Measurements from ENCODE around the gene RBM44. TPM values are rescaled to one million over a fixed set of nuclear protein-coding genes. Genes with fewer than 3 reads are reported as not detected.

The RBM44 gene
- total RNA-seq, 2 donors from 2014 or later = 1.6 to 7.1 TPM

DNA sequence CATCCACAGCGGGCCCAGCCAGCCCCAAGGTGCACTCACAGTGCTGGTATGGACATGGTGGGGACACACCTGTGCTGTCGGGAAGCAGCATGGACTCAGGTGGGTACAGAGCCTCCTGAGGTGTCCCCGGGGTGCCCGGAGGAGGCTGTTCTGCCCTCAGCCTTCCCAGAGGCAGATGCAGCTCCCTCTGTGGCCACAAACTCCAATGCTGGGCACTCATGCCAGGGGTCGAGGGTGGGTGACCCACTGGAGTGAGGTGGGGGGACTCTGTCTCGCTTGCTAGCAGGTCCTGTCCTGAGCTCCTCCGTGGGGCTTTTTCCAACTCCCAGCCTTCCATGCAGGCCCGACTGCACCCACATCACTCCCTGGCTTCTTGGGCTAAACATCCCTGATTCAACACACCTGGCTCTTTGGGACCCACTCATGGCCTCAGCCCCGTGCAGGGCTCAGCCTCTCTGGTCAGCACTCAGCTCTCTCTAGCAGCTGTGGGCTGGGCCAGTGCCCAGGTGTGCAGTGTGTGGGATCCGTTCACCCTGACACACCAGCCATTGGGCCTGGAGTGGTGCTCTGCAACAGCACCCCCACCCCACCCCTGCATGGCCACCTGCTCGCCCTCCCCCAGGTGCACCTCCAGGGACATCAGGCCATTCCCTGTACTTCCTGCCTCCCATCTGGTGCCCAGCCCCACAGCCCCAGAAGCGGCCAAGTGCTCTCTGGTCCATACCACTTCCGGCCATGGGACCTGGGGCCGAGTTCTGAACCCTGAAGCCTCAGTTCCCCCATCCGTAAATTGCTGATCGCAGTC is 76.9 kb downstream of the RBM44 start:
- peaks cover 39 to 87% of the 10 kb centered on the region in 2 donors for H3K4me1 ChIP-seq (ENCODE audit: control insufficient read depth in 1 of 2, low read depth in 2 of 2)
- TF ChIP-seq, protein P1, sequence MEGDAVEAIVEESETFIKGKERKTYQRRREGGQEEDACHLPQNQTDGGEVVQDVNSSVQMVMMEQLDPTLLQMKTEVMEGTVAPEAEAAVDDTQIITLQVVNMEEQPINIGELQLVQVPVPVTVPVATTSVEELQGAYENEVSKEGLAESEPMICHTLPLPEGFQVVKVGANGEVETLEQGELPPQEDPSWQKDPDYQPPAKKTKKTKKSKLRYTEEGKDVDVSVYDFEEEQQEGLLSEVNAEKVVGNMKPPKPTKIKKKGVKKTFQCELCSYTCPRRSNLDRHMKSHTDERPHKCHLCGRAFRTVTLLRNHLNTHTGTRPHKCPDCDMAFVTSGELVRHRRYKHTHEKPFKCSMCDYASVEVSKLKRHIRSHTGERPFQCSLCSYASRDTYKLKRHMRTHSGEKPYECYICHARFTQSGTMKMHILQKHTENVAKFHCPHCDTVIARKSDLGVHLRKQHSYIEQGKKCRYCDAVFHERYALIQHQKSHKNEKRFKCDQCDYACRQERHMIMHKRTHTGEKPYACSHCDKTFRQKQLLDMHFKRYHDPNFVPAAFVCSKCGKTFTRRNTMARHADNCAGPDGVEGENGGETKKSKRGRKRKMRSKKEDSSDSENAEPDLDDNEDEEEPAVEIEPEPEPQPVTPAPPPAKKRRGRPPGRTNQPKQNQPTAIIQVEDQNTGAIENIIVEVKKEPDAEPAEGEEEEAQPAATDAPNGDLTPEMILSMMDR (IDR thresholded peaks at IDR 0.05) = no peak

DNA sequence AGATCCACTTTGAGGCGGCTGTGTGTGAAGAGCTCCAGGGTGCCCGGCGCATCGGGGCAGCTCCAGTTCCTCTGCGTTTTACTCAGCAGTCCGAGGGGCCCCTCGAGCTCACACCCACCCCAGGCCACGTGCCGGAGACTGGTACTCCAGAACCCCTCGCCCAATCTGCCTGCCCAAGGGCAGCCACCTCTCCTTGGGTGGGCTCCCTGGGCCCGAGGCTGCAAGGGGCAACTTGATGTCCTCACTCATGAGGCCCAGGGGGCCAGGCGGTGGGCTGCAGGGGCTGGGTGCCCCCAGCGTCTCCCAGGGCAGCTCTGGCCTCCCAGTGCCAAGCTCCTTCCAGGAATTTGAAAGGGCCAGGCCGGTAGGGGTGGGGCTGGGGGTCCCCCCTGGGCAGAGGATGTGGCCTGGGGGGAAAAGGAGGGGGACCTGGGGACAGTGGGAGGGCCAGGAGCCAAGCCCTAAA is 77.5 kb downstream of the RBM44 start:
- H3K4me1 ChIP-seq (ENCODE audit: control insufficient read depth in 1 of 2, low read depth in 2 of 2) = peaks cover 34 to 81% of the 10 kb centered on the region in 2 donors

More for the DNA sequence above, 76.9 kb downstream of the RBM44 start:
- Histone ChIP-seq H3K27me3 (replicated peaks; ENCODE audit: insufficient read depth) (no peaks in the 10 kb centered on the region), H3K36me3 (peaks cover 10% of the 10 kb centered on the region), H3K4me3 (no peak overlapping the region), H3K9me3 (no peaks in the 10 kb centered on the region), H3K27ac (peak overlapping the region; percentile 90 to 91)
- DNase-seq (ENCODE audit: low spot score) (no peak), ATAC-seq (ENCODE audit: insufficient number of reproducible peaks, low FRiP score, low read depth) (no peak)

DNA sequence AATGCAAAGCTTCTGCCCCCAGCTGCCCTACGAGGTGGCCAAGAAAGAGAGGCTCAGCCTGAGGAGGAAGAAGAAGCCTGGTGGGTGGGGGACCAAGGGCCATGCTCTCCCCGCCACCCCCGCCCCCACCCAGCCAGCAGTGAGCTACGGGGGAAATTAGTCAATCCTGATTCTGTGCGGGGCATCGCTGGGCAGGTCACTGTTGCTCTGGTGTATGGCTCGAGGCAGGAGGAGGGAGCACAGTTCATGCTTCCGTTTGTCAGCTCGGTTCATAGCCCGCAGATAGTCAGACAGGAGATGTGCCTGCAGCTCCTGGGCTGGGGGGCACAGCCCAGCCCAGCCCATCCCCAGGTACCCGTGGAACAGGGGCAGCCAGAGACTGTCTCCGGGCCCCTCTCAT is 78.0 kb downstream of the RBM44 start:
- TF ChIP-seq, protein P1 (IDR thresholded peaks at IDR 0.05) = no peak
- Histone ChIP-seq H3K9me3 (no peaks in the 10 kb centered on the region), H3K36me3 (peaks cover 10% of the 10 kb centered on the region), H3K27ac (peak overlapping the region; percentile 90 to 91), H3K4me3 (no peak overlapping the region), H3K27me3 (replicated peaks; ENCODE audit: insufficient read depth) (no peaks in the 10 kb centered on the region), H3K4me1 (ENCODE audit: control insufficient read depth in 1 of 2, low read depth in 2 of 2) (peaks cover 33 to 77% of the 10 kb centered on the region in 2 donors)
- DNase-seq (ENCODE audit: low spot score) (no peak), ATAC-seq (ENCODE audit: insufficient number of reproducible peaks, low FRiP score, low read depth) (no peak)

More for the DNA sequence above, 77.5 kb downstream of the RBM44 start:
- TF ChIP-seq, protein P1 (IDR thresholded peaks at IDR 0.05) = no peak
- peak overlapping the region; percentile 90 to 91 for H3K27ac ChIP-seq
- H3K27me3 ChIP-seq (replicated peaks; ENCODE audit: insufficient read depth) = no peaks in the 10 kb centered on the region
- ATAC-seq (ENCODE audit: insufficient number of reproducible peaks, low FRiP score, low read depth) = no peak
- no peak overlapping the region for H3K4me3 ChIP-seq
- DNase-seq (ENCODE audit: low spot score) = no peak
- H3K36me3 ChIP-seq = peaks cover 10% of the 10 kb centered on the region
- no peaks in the 10 kb centered on the region for H3K9me3 ChIP-seq

DNA sequence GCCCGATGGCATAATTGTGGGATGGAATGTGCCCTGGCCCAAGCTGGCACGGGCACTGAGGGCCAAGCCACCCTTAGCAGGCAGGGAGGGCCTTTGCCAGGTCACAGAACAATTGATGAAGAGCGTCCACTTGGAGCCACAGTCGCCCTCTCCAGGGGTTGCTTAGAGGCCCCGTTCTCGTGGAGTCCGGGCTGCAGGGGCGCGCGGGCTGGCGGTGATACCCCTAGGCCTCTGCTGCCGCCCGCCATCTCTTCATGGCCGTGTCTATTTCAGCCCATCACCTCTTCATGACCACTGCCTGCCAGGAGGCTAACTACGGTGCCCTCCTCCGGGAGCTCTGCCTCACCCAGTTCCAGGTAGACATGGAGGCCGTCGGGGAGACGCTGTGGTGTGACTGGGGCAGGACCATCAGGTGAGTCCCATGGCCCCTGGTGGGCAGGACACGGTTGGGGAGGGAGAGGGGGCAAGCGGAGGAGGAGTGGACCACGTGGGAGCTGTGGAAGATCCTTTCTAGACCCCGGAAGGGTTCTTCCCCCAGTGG is 78.4 kb downstream of the RBM44 start:
- DNase-seq (ENCODE audit: low spot score) (no peak), ATAC-seq (ENCODE audit: insufficient number of reproducible peaks, low FRiP score, low read depth) (no peak)
- Histone ChIP-seq H3K9me3 (no peaks in the 10 kb centered on the region), H3K27ac (peak overlapping the region; percentile 90 to 91), H3K4me3 (no peak overlapping the region), H3K27me3 (replicated peaks; ENCODE audit: insufficient read depth) (no peaks in the 10 kb centered on the region), H3K4me1 (ENCODE audit: control insufficient read depth in 1 of 2, low read depth in 2 of 2) (peaks cover 33 to 72% of the 10 kb centered on the region in 2 donors), H3K36me3 (peaks cover 11% of the 10 kb centered on the region)
- TF ChIP-seq, protein P1 (IDR thresholded peaks at IDR 0.05) = no peak

DNA sequence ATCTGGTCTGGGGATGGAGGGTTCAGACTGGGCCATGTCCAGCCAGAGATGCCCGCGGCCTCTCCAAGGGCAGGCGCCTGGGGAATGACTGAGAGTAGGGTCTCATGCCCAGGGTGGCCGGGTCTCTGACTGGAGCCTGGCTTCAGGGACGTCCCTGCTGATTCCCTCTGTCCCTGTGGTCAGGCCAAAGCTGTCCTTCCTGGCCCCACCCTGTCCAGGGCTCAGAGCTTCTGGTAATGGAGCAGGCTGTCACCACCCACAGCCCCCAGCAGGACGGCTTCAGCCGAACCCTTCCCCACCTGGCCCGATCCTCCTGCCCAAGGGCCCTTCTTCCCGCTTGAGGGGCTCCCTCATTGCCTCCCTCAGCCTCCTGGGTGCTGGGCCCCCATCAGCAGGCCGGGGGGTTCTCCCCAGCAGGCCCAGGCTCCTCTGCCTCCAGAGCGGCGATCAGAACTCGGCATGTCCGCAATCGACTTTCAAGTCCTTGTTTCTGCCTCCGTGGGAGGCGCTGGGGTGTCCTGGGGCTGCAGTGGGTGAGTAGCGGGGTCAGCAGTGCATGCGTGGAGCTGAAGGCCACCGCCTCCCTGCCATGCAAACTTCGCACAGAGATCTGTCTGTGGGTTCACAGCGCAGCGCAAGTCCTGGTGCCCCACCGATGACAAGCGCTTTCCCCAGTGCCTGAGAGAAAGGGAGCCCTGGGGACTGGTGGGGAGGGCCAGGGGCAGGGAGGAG is 79.2 kb downstream of the RBM44 start:
- no peak overlapping the region for H3K4me3 ChIP-seq
- ATAC-seq (ENCODE audit: insufficient number of reproducible peaks, low FRiP score, low read depth) (no peak), DNase-seq (ENCODE audit: low spot score) (no peak)
- no peaks in the 10 kb centered on the region for H3K27me3 ChIP-seq (replicated peaks; ENCODE audit: insufficient read depth)
- TF ChIP-seq, protein P1 (IDR thresholded peaks at IDR 0.05) = no peak
- H3K9me3 ChIP-seq = no peaks in the 10 kb centered on the region
- H3K36me3 ChIP-seq = peaks cover 18% of the 10 kb centered on the region
- peaks cover 29 to 65% of the 10 kb centered on the region in 2 donors for H3K4me1 ChIP-seq (ENCODE audit: control insufficient read depth in 1 of 2, low read depth in 2 of 2)
- peak overlapping the region; percentile 90 to 91 for H3K27ac ChIP-seq

Measured in thoracic aorta (tissue), 2 donors.